ENCODE measurements around the gene HRH1. TPM values are rescaled to one million over a fixed set of nuclear protein-coding genes. Genes with fewer than 3 reads are reported as not detected.
"Not testable (repeated sequence)": the region's sequence is repeated elsewhere in the genome, so short reads cannot be mapped to it uniquely, and the experiment has no call there.

The HRH1 gene
- total RNA-seq, 1 donor from 2014 or later: 6.2 TPM

GRCh38 chr3:11131371-11131770 lies 22.9 kb upstream of the HRH1 start:
- no peaks in the 10 kb centered on the region for H3K27me3 ChIP-seq
- TF ChIP-seq CTCF (IDR thresholded peaks at IDR 0.05): no peak
- no peak for DNase-seq (ENCODE audit: low spot score in 2 of 2)
- H3K4me1 ChIP-seq: peaks cover 4 to 6% of the 10 kb centered on the region in 2 donors
- no peak overlapping the region for H3K4me3 ChIP-seq
- H3K36me3 ChIP-seq: no peaks in the 10 kb centered on the region
- no peaks in the 10 kb centered on the region for H3K9me3 ChIP-seq
- intact Hi-C loops (cut with DNase I): no loop called here
- H3K27ac ChIP-seq: peak overlapping the region; percentile 37 to 58

DNA sequence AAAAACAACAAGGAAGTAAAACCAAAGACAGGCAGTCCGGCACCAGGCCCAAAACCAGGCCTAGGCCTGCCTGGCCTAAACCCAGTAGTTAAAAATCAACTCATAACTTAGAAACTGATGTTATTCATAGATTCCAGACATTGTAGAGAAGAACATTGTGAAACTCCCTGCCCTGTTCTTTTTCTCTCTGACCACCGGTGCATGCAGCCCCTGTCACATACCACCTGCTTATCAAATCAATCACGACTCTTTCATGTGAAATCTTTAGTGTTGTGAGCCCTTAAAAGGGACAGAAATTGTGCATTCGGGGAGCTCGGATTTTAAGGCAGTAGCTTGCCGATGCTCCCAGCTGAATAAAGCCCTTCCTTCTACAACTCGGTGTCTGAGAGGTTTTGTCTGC lies 22.4 kb upstream of the HRH1 start:
- intact Hi-C loops (cut with DNase I); H3K4me1 ChIP-seq; H3K36me3 ChIP-seq; H3K4me3 ChIP-seq; H3K27me3 ChIP-seq; DNase-seq (ENCODE audit: low spot score in 2 of 2); H3K9me3 ChIP-seq: not testable (repeated sequence)
- peak overlapping the region in 1 of 2 donors; percentile 58 for H3K27ac ChIP-seq

DNA sequence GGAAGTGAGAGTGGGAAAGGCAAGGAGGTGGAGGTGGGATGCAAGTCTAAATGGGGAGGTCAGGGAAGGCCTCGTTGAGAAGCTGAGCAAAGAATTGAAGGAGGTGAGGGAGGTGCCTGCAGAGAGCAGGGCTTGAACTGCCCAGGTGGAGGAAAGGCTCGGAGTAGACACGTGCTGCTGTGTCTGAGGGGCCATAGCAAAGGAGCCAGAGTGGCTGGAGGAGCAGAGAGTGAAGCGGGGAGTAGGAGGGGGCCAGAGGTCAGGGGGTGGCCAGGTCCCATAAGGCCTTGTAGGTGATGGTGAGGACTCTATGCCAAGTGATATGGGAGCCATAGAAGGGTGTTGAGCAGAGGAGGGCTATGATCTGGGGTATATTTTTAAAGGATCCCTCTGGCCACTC lies 21.4 kb upstream of the HRH1 start:
- H3K27ac ChIP-seq: no peak overlapping the region
- H3K36me3 ChIP-seq: no peaks in the 10 kb centered on the region
- H3K27me3 ChIP-seq: no peaks in the 10 kb centered on the region
- intact Hi-C loops (cut with DNase I): no loop called here
- H3K9me3 ChIP-seq: no peaks in the 10 kb centered on the region
- H3K4me1 ChIP-seq: peaks cover 4 to 9% of the 10 kb centered on the region in 2 donors
- DNase-seq (ENCODE audit: low spot score in 2 of 2): peak in 1 of 2 donors; percentile 27
- no peak overlapping the region for H3K4me3 ChIP-seq
- no peak for TF ChIP-seq CTCF (IDR thresholded peaks at IDR 0.05)

- no peak for TF ChIP-seq CTCF (IDR thresholded peaks at IDR 0.05)
- intact Hi-C loops (cut with DNase I): loop anchor here (5.0 kb wide), 2 partner anchors 138 to 188 kb away; partner anchors contain the start of gene ATG7
- H3K27me3 ChIP-seq: no peaks in the 10 kb centered on the region
- no peaks in the 10 kb centered on the region for H3K9me3 ChIP-seq
- DNase-seq (ENCODE audit: low spot score in 2 of 2): no peak
- H3K27ac ChIP-seq: peak overlapping the region in 1 of 2 donors; percentile 22
- no peaks in the 10 kb centered on the region for H3K36me3 ChIP-seq
- peaks cover 4 to 12% of the 10 kb centered on the region in 2 donors for H3K4me1 ChIP-seq
- no peak overlapping the region for H3K4me3 ChIP-seq
Observed at GRCh38 chr3:11134794-11135193, 19.5 kb upstream of the HRH1 start.

GRCh38 chr3:11136116-11136515 lies 18.2 kb upstream of the HRH1 start:
- Histone ChIP-seq H3K4me3 (no peak overlapping the region), H3K36me3 (no peaks in the 10 kb centered on the region), H3K27me3 (no peaks in the 10 kb centered on the region), H3K4me1 (peaks cover 4 to 15% of the 10 kb centered on the region in 2 donors), H3K27ac (peak overlapping the region; percentile 81 to 93), H3K9me3 (no peaks in the 10 kb centered on the region)
- no peak for TF ChIP-seq CTCF (IDR thresholded peaks at IDR 0.05)
- intact Hi-C loops (cut with DNase I): loop anchor here (1.0 to 5.0 kb wide), 4 partner anchors 40 to 186 kb away; partner anchors contain the start of gene ATG7
- peak in 1 of 2 donors; percentile 65 for DNase-seq (ENCODE audit: low spot score in 2 of 2)

- intact Hi-C loops (cut with DNase I): loop anchor here (1.0 to 5.0 kb wide), 6 partner anchors 17 to 185 kb away; partner anchors contain the start of genes ATG7 and HRH1
- H3K4me3 ChIP-seq: peak overlapping the region in 1 of 2 donors; percentile 54
- no peak for TF ChIP-seq CTCF (IDR thresholded peaks at IDR 0.05)
- H3K27me3 ChIP-seq: no peaks in the 10 kb centered on the region
- no peaks in the 10 kb centered on the region for H3K9me3 ChIP-seq
- H3K27ac ChIP-seq: peak overlapping the region; percentile 81 to 93
- DNase-seq (ENCODE audit: low spot score in 2 of 2): peak; percentile 75 to 96
- no peaks in the 10 kb centered on the region for H3K36me3 ChIP-seq
- peaks cover 4 to 15% of the 10 kb centered on the region in 2 donors for H3K4me1 ChIP-seq
Observed at GRCh38 chr3:11136830-11137626, 17.3 kb upstream of the HRH1 start.
